Measurements from ENCODE around the gene SLC6A12. TPM values are rescaled to one million over a fixed set of nuclear protein-coding genes. Genes with fewer than 3 reads are reported as not detected.
A peak's percentile ranks its signal among the peaks of the same experiment; 100 is the strongest.

SLC6A12 gene
- total RNA-seq, 1 experiment from 2014 or later, result not detected

DNA sequence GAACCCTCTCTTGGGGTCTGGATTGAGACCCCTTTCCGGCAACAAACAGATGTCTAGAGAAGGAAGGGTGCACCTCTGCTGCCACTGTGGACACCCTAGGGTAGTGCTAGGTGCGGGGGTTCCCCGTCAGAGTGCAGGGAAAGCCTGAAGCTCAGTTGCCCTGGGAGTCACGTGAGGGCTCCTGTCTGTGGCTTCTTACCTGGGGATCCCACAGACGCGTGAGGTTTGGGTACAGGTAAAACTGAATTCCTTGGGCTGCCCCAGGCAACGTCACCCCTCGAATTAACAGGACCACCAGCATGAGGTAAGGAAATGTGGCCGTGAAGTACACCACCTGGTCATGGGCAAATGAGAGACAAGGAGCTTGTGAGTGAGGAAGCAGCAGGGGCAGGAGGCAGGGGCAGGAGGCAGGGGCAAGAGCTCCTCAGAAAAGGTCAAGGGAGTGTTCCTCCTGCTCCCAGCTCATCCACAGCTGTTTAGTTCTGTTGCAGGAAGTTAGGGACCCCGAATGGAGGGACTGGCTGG, 21.0 kb upstream of the SLC6A12 start:
- DNase-seq (ENCODE audit: low read depth), result no peak

DNA sequence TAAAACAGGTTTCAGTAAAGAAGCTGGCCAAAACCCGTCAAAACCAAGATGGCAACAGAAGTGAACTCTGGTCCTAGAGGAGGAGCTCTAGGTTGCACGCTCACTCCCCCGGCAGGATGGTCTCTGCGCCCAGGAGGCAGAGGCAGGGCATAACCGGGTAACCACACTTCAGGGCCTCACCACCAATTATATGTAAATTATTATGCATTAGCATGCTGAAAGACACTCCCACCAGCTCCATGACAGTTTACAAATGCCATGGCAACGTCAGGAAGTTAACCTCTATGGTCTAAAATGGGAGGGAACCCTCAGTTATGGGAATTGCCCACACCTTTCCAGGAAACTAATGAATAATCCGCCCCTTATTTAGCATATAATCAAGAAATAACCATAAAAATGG, 20.1 kb upstream of the SLC6A12 start:
- DNase-seq (ENCODE audit: low read depth), result no peak

DNA sequence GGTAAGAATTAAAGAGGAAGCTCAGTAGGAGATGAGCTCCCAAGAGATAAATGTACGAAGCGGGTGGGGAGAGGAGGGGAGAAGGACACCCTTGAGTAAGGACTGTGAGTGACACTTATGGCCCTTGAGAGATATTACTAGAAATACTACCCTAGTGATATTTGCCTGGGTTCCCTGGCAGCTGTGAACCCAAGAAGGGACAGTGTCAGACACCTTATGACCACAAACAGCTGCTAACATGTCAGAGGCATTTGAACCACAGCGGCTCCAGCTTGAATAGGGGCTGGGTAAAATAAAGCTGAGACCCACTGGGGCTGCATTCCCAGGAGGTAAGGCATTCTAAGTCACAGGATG, 19.6 kb upstream of the SLC6A12 start:
- DNase-seq (ENCODE audit: low read depth), result peak; percentile 9

GRCh38 chr12:232731-233614, 19.0 kb upstream of the SLC6A12 start:
- peak; percentile 9 for DNase-seq (ENCODE audit: low read depth)

DNA sequence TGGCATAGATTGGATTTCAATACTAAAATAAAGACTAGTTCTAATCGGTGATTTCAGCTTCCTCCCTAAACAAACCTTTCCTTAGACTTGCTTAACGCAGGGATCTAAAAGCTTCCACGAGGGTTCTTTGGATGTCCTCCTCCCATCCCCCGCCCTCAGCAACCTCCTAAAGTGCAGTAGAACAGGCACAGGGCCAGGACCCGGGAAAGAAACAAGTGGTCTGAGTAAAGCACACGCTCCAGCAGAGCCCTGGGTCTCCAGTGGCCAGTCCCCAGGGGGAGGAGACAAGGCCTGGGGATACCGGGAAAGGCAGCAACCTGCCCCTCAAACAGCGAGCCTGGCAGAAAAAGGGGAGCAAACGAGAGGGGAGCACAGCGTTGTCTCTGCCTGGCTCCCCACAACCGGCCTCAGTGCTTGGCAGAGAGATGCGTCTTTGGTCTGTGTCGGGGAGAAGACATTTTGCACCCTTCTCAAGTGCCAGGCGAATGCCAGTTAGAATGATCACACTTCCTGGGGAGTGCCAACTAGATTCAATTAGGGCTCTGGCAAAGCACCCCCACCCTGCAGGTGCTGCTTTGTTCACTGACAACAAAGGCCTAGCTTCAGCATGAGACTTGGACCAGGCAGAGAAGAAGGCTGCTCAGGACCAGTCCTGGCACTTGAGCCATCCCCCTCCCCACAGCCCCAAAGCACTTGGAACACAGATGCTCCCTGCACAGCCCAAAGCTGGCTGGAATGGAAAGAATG, 17.1 kb upstream of the SLC6A12 start:
- no peak for DNase-seq (ENCODE audit: low read depth)

GRCh38 chr12:229441-230191, 15.7 kb upstream of the SLC6A12 start:
- no peak for DNase-seq (ENCODE audit: low read depth)

- no peak for DNase-seq (ENCODE audit: low read depth)
Measured at GRCh38 chr12:228846-229200, 14.9 kb upstream of the SLC6A12 start.

GRCh38 chr12:227923-228845, 14.2 kb upstream of the SLC6A12 start:
- DNase-seq (ENCODE audit: low read depth), result no peak

GRCh38 chr12:227286-227915, 13.4 kb upstream of the SLC6A12 start:
- DNase-seq (ENCODE audit: low read depth), result no peak

DNA sequence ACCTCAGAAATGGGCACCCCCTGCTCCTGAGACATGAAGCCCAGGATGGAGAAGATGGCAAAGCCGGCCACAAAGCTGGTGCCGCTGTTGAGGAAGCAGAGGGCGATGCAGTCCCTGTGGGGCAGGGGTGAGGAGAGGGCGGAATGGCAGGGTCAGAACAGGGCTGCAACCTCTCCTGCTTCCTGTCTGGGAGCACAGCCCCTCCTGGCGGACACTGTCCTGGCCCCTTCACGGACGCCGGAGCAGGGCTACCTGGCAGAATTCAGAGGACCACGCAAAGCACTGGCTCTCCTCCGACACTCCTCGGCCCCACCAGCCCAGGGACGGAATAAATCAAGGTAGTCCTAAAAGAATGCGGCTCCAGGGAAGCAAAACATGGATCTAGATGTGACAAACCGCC, 12.4 kb upstream of the SLC6A12 start:
- no peak for DNase-seq (ENCODE audit: low read depth)

GRCh38 chr12:225012-225411, 11.1 kb upstream of the SLC6A12 start:
- no peak for DNase-seq (ENCODE audit: low read depth)

- DNase-seq (ENCODE audit: low read depth), result no peak
Measured at GRCh38 chr12:224330-224729, 10.4 kb upstream of the SLC6A12 start.

- no peak for DNase-seq (ENCODE audit: low read depth)
Measured at GRCh38 chr12:223841-224240, 9.9 kb upstream of the SLC6A12 start.

GRCh38 chr12:221736-222135, 7.8 kb upstream of the SLC6A12 start:
- no peak for DNase-seq (ENCODE audit: low read depth)

GRCh38 chr12:220946-221550, 7.1 kb upstream of the SLC6A12 start:
- DNase-seq (ENCODE audit: low read depth), result no peak

DNA sequence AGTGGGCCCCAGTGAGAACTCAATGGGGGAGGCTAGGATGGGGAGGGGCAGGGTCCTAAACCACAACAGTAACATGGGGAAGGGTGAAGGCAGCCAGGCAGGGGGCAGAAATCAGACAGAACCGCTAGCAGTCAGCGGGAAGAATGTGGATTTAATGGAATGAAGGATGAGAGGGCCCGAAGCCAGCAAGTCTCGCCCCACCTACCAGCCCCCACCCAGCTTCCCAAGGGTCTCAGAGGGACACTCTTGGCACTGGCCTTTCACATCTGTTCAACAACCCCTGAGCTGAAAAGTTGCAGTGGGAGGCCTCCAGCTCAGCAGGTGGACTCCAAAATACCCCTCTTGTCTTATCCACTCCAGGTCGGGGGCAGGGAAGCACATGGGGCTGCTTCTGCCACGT, 6.5 kb upstream of the SLC6A12 start:
- DNase-seq (ENCODE audit: low read depth), result no peak

GRCh38 chr12:219891-220352, 6.0 kb upstream of the SLC6A12 start:
- peak; percentile 31 for DNase-seq (ENCODE audit: low read depth)

GRCh38 chr12:218728-219590, 5.0 kb upstream of the SLC6A12 start:
- DNase-seq (ENCODE audit: low read depth), result no peak

GRCh38 chr12:218221-218620, 4.3 kb upstream of the SLC6A12 start:
- DNase-seq (ENCODE audit: low read depth), result no peak
